Ovary (tissue), 9 donors: Measurements from ENCODE around the gene BECN2. TPM values are rescaled to one million over a fixed set of nuclear protein-coding genes. Genes with fewer than 3 reads are reported as not detected.

Experiments
- DNase-seq, 5 donors: peaks; one replicate each; pipeline ENCODE4 v3.0.0-alpha.2; 2019 to 2020
- H3K27ac ChIP-seq, 2 donors: fragments of 200-600 bp; one replicate each; pipeline versions ENCODE4 v1.5.1 to v1.8.0; 2019 to 2022
- H3K27me3 ChIP-seq: fragments of 200-600 bp; one replicate; pipeline ENCODE4 v1.8.0; 2022
- H3K36me3 ChIP-seq: fragments of 200-600 bp; sonication (generic); one replicate; pipeline ENCODE4 v1.5.1; 2019
- H3K4me1 ChIP-seq: one replicate; pipeline ENCODE4 v1.8.1; 2013; ENCODE audit warnings: mild to moderate bottlenecking, moderate library complexity; ENCODE audit not compliant: insufficient read depth
- H3K4me3 ChIP-seq: fragments of 200-600 bp; sonication (generic); one replicate; pipeline ENCODE4 v1.5.1; 2017
- H3K9me3 ChIP-seq, 2 donors: fragments of 200-600 bp in 1 of 2; sonication (generic) in 1 of 2; one replicate each; pipeline versions ENCODE4 v1.5.1 to v1.8.1; 2013 to 2019; ENCODE audit warnings: mild to moderate bottlenecking in 1 of 2, moderate library complexity in 1 of 2
- CTCF ChIP-seq, 3 donors: fragments of 450-650 bp in 2 of 3; fragments of 200-600 bp in 1 of 3; IDR thresholded peaks; one replicate each; pipeline versions ENCODE4 v1.5.1 to v1.8.0; 2016 to 2022; ENCODE audit warnings: antibody characterized with exemption in 3 of 3, mild to moderate bottlenecking in 1 of 3
- EP300 ChIP-seq: sonication (generic); formaldehyde crosslinking; IDR thresholded peaks from one replicate; pipeline ENCODE4 v1.6.1; 2017; ENCODE audit warnings: antibody characterized with exemption
- POLR2A ChIP-seq: fragments of 450-650 bp; IDR thresholded peaks from one replicate; pipeline ENCODE4 v1.6.1; 2017; ENCODE audit warnings: antibody characterized with exemption, mild to moderate bottlenecking, moderate library complexity
- WGBS, 3 donors: extraction: QIAGEN DNeasy Blood & Tissue Kit in 1 of 3; methylation state at CpG; one replicate each; pipeline versions ENCODE4 v1.1.5 to v1.1.7; 2013 to 2017; 5-methylcytosine and 5-hydroxymethylcytosine counted together
- intact Hi-C, 4 donors: fragments of 100-400 bp; cut with DNase I; formaldehyde crosslinking; loops; one replicate each; pipeline versions ENCODE4 v1.11.0 to v1.15.1; 2022 to 2023
- polyA plus RNA-seq, 2 donors: library from polyadenylated mRNA; stranded (reverse); fragments of 200-250 nt in 1 of 2; fragments of 350-450 nt in 1 of 2; fragmentation: Illumina TruSeq in 1 of 2; extraction: RNeasy Lipid Tissue Mini Kit (QIAGEN cat#74804) in 1 of 2; gene quantifications; one replicate each; pipeline ENCODE4 v1.2.3, GENCODE V29; 2013 to 2014
- total RNA-seq, 7 donors: library from RNA; depleted of rRNA in 2 of 7; stranded (reverse); fragments of >200 nt in 2 of 7; fragmentation: NEBNext Ultra II Directional in 3 of 7; extraction: Animal tissue kit (Norgen Biotek cat#: 25700) in 3 of 7; gene quantifications; one replicate each; pipeline versions ENCODE4 v1.1.0 to v1.2.4, GENCODE V29; 2016 to 2023
- donor health status: DM: no; HTN: no; CAD: no; lungs with moderate emphysema.
- donor health status: DM: no; HTN: no; CAD: no.
- donor health status: Bipolar disorder and iron deficiency.
- donor health status: DM: yes; HTN: yes; CAD: no.
- donor health status: DM: no; HTN: no; CAD: no.
- donor health status: DM: yes; HTN: yes; CAD: no.

BECN2 gene
- total and polyA plus RNA-seq, 9 donors = not detected

GRCh38 chr1:241964550-241965282 lies 7.1 kb downstream of the BECN2 start:
- no peaks in the 10 kb centered on the region for H3K9me3 ChIP-seq
- WGBS, 3 donors = 80 to 91% (median 87%) methylated on average over 8 of the region's 8 CpGs
- no peaks in the 10 kb centered on the region for H3K27me3 ChIP-seq
- TF ChIP-seq POLR2A = no peak
- TF ChIP-seq EP300 = no peak
- no peak for TF ChIP-seq CTCF (IDR thresholded peaks at IDR 0.05)
- no peak overlapping the region for H3K4me3 ChIP-seq
- no peak for DNase-seq
- H3K27ac ChIP-seq = no peak overlapping the region
- no peaks in the 10 kb centered on the region for H3K4me1 ChIP-seq
- no peaks in the 10 kb centered on the region for H3K36me3 ChIP-seq
- intact Hi-C loops = no loop called here

- Histone ChIP-seq H3K36me3 (no peaks in the 10 kb centered on the region), H3K4me3 (no peak overlapping the region), H3K9me3 (no peaks in the 10 kb centered on the region), H3K4me1 (no peaks in the 10 kb centered on the region), H3K27ac (no peak overlapping the region), H3K27me3 (no peaks in the 10 kb centered on the region)
- DNase-seq = no peak
- 38 to 64% (median 61%) methylated on average over 4 of the region's 4 CpGs for WGBS, 3 donors
- no peak for TF ChIP-seq POLR2A
- no peak for TF ChIP-seq CTCF (IDR thresholded peaks at IDR 0.05)
- TF ChIP-seq EP300 = no peak
- intact Hi-C loops = no loop called here
Observed at GRCh38 chr1:241968611-241969010, 11.0 kb downstream of the BECN2 start.

GRCh38 chr1:241972703-241973369 lies 15.3 kb downstream of the BECN2 start:
- Histone ChIP-seq H3K9me3 (no peaks in the 10 kb centered on the region), H3K27ac (no peak overlapping the region), H3K4me3 (no peak overlapping the region), H3K36me3 (no peaks in the 10 kb centered on the region), H3K27me3 (no peaks in the 10 kb centered on the region), H3K4me1 (no peaks in the 10 kb centered on the region)
- intact Hi-C loops = no loop called here
- TF ChIP-seq EP300 = no peak
- TF ChIP-seq CTCF (IDR thresholded peaks at IDR 0.05) = no peak
- no peak for TF ChIP-seq POLR2A
- DNase-seq = no peak
- 50 to 61% (median 57%) methylated on average over 6 of the region's 6 CpGs for WGBS, 3 donors

GRCh38 chr1:241976229-241976628 lies 18.7 kb downstream of the BECN2 start:
- no peaks in the 10 kb centered on the region for H3K27me3 ChIP-seq
- no peaks in the 10 kb centered on the region for H3K36me3 ChIP-seq
- H3K9me3 ChIP-seq = no peaks in the 10 kb centered on the region
- no peaks in the 10 kb centered on the region for H3K4me1 ChIP-seq
- WGBS, 3 donors = 68 to 77% (median 71%) methylated on average over 6 of the region's 6 CpGs
- intact Hi-C loops = no loop called here
- no peak for TF ChIP-seq CTCF (IDR thresholded peaks at IDR 0.05)
- TF ChIP-seq EP300 = no peak
- no peak overlapping the region for H3K27ac ChIP-seq
- no peak overlapping the region for H3K4me3 ChIP-seq
- DNase-seq = no peak
